CD8-positive, alpha-beta memory T cell (primary cell): ENCODE results near the gene BRIP1. TPM values are rescaled to one million over a fixed set of nuclear protein-coding genes. Genes with fewer than 3 reads are reported as not detected.
"Not testable (repeated sequence)": the region's sequence is repeated elsewhere in the genome, so short reads cannot be mapped to it uniquely, and the experiment has no call there.

Source experiments
- CTCF ChIA-PET: fragments of 350-600 bp; sonication (Branson Sonifier 250); formaldehyde crosslinking; loops from one replicate; lab custom pipeline; 2021; ENCODE audit warnings: antibody characterized with exemption; lab: Charles Lee
- POLR2A ChIA-PET: fragments of 350-600 bp; sonication (Branson Sonifier 250); formaldehyde crosslinking; loops from one replicate; lab custom pipeline; 2021; ENCODE audit warnings: antibody characterized with exemption; lab: Charles Lee
- DNase-seq, 5 donors: peaks; one replicate each; pipeline versions ENCODE4 v3.0.0 to v3.0.0-alpha.2; 2020 to 2022; ENCODE audit warnings: mixed read lengths in 1 of 5
- H3K27ac ChIP-seq: one replicate; pipeline ENCODE4 v1.7.0; 2013; ENCODE audit warnings: low read depth, mild to moderate bottlenecking, low read length, moderate library complexity
- H3K27me3 ChIP-seq: 2 replicates; pipeline ENCODE4 v1.7.0; 2013; ENCODE audit warnings: low read length, mild to moderate bottlenecking; ENCODE audit not compliant: insufficient read depth, poor library complexity, severe bottlenecking
- H3K36me3 ChIP-seq: 2 replicates; pipeline ENCODE4 v1.7.0; 2013; ENCODE audit warnings: mild to moderate bottlenecking, low read length, moderate library complexity; ENCODE audit not compliant: insufficient read depth
- H3K4me1 ChIP-seq: 2 replicates; pipeline ENCODE4 v1.7.0; 2013; ENCODE audit warnings: mild to moderate bottlenecking, low read length, moderate library complexity; ENCODE audit not compliant: insufficient read depth
- H3K4me3 ChIP-seq: 2 replicates; pipeline ENCODE4 v1.7.0; 2013; ENCODE audit warnings: mild to moderate bottlenecking, low read length
- H3K9me3 ChIP-seq: 2 replicates; pipeline ENCODE4 v1.7.0; 2013; ENCODE audit warnings: mild to moderate bottlenecking, low read length
- H3K27ac Mint-ChIP-seq, 8 donors: one replicate each; pipeline ENCODE4 v1.8.0; 2020 to 2021; ENCODE audit warnings: mixed read lengths in 8 of 8, mild to moderate bottlenecking in 6 of 8, inconsistent platforms in 3 of 8, moderate library complexity in 3 of 8
- H3K27me3 Mint-ChIP-seq, 2 donors: one replicate each; pipeline ENCODE4 v1.8.0; 2020 to 2021; ENCODE audit warnings: mixed read lengths in 2 of 2, mild to moderate bottlenecking in 1 of 2, moderate library complexity in 1 of 2
- H3K36me3 Mint-ChIP-seq, 3 donors: one replicate each; pipeline ENCODE4 v1.8.0; 2020 to 2021; ENCODE audit warnings: mixed read lengths in 3 of 3, inconsistent platforms in 1 of 3, mild to moderate bottlenecking in 1 of 3
- H3K4me1 Mint-ChIP-seq, 3 donors: one replicate each; pipeline ENCODE4 v1.8.0; 2020 to 2021; ENCODE audit warnings: mixed read lengths in 3 of 3, inconsistent platforms in 1 of 3, mild to moderate bottlenecking in 1 of 3
- H3K4me3 Mint-ChIP-seq, 7 donors: one replicate each; pipeline ENCODE4 v1.8.0; 2020 to 2021; ENCODE audit warnings: mixed read lengths in 7 of 7, mild to moderate bottlenecking in 6 of 7, moderate library complexity in 4 of 7, inconsistent platforms in 2 of 7
- H3K9me3 Mint-ChIP-seq, 5 donors: one replicate each; pipeline ENCODE4 v1.8.0; 2020 to 2022; ENCODE audit warnings: mixed read lengths in 5 of 5, mild to moderate bottlenecking in 3 of 5, moderate library complexity in 2 of 5, inconsistent platforms in 1 of 5
- polyA plus RNA-seq: library from polyadenylated mRNA; unstranded; fragments of 300-500 nt; fragmentation: Illumina TruSeq; gene quantifications from one replicate; pipeline ENCODE4 v1.2.3, GENCODE V29; 2021
- total RNA-seq, 2 experiments: library from RNA; stranded (reverse); gene quantifications; one replicate each; pipeline ENCODE4 v1.2.3, GENCODE V29; 2021

BRIP1 gene
- total and polyA plus RNA-seq, 3 experiments from 2014 or later = 0.86 to 11.7 (median 11.3) TPM

DNA sequence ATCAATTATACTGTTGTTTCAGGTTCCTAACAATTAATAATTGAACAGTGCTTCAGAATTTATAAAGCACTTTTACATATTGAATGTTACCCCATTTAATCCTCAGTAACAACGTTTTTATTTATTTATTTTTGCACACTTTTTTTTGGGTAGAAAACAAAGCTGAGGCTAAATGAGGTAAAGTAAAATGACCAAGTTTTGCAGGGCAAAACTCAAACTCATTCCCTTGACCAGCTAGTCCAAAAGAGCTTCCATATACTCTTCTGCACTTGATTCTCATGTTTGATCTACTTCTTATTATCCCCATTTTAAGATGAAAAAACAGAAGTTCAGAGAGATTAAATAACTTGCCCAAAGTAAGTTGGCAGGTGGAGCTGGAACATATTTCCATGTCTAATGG is 191.2 kb downstream of the BRIP1 start:
- no peak overlapping the region for H3K4me3 Mint-ChIP-seq
- ChIA-PET CTCF (no interaction called here), POLR2A (no interaction called here)
- DNase-seq = no peak
- H3K36me3 ChIP-seq = no peaks in the 10 kb centered on the region
- H3K27ac Mint-ChIP-seq = no peak overlapping the region
- H3K27me3 Mint-ChIP-seq = peaks cover 2 to 12% of the 10 kb centered on the region in 2 donors
- no peak overlapping the region for H3K27ac ChIP-seq
- no peak overlapping the region for H3K4me3 ChIP-seq
- H3K9me3 Mint-ChIP-seq = peaks cover 0 to 3% (median 0%) of the 10 kb centered on the region in 5 donors
- H3K4me1 ChIP-seq = no peaks in the 10 kb centered on the region
- no peaks in the 10 kb centered on the region for H3K27me3 ChIP-seq
- no peaks in the 10 kb centered on the region for H3K9me3 ChIP-seq
- H3K4me1 Mint-ChIP-seq = no peaks in the 10 kb centered on the region
- no peaks in the 10 kb centered on the region for H3K36me3 Mint-ChIP-seq

DNA sequence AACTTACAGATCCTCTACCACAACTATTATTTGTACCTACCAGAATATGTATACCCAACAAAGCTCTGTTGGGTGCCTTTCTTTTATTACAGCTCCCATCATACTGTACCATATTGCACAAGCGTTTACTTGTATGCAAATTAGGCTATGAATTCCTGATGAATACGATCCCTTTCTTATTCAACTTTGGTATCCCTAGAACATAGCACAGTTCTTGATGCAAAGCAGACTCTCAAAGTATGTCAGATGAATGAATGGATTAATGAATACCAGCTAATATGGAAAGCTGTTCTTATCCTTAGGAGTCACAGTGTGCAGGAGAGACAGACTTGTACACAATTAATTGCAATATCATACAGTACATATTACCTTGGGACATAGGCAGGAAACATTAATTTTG is 192.6 kb downstream of the BRIP1 start:
- Mint-ChIP-seq H3K27ac (no peak overlapping the region), H3K4me3 (no peak overlapping the region), H3K27me3 (peaks cover 7 to 19% of the 10 kb centered on the region in 2 donors), H3K4me1 (no peaks in the 10 kb centered on the region), H3K9me3 (peaks cover 0 to 2% (median 0%) of the 10 kb centered on the region in 5 donors), H3K36me3 (no peaks in the 10 kb centered on the region)
- H3K27me3 ChIP-seq = no peaks in the 10 kb centered on the region
- H3K27ac ChIP-seq = no peak overlapping the region
- POLR2A ChIA-PET = no interaction called here
- CTCF ChIA-PET = no interaction called here
- DNase-seq = no peak
- no peak overlapping the region for H3K4me3 ChIP-seq
- no peaks in the 10 kb centered on the region for H3K4me1 ChIP-seq
- no peaks in the 10 kb centered on the region for H3K9me3 ChIP-seq
- H3K36me3 ChIP-seq = no peaks in the 10 kb centered on the region

DNA sequence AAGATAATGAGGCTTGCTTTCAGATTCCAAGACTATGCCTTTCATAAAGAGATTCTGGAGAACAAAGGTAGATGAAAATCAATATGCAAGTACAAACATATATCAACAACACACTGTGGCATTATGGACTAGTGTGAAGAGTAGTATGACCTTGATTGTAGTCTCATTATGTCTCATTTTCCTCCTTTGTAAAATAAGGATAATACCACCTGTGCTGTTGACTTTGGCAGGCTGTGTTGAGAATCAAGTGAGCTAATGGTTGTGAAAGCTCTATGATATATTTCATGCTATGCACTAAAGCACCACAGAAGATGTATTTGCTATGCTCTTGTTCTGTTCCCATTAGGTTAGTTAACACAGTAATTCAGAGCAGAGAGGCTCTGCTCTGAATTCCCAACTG is 193.8 kb downstream of the BRIP1 start:
- H3K4me1 Mint-ChIP-seq = no peaks in the 10 kb centered on the region
- H3K27ac ChIP-seq = no peak overlapping the region
- DNase-seq = no peak
- no peaks in the 10 kb centered on the region for H3K4me1 ChIP-seq
- H3K9me3 Mint-ChIP-seq = peaks cover 0 to 2% (median 0%) of the 10 kb centered on the region in 5 donors
- ChIA-PET POLR2A (no interaction called here), CTCF (no interaction called here)
- no peaks in the 10 kb centered on the region for H3K36me3 ChIP-seq
- H3K27me3 ChIP-seq = no peaks in the 10 kb centered on the region
- H3K9me3 ChIP-seq = no peaks in the 10 kb centered on the region
- no peak overlapping the region for H3K4me3 ChIP-seq
- peaks cover 10 to 31% of the 10 kb centered on the region in 2 donors for H3K27me3 Mint-ChIP-seq
- H3K27ac Mint-ChIP-seq = no peak overlapping the region
- no peak overlapping the region for H3K4me3 Mint-ChIP-seq
- no peaks in the 10 kb centered on the region for H3K36me3 Mint-ChIP-seq

- no peak overlapping the region for H3K27ac ChIP-seq
- ChIA-PET CTCF (no interaction called here), POLR2A (no interaction called here)
- Mint-ChIP-seq H3K9me3 (peaks cover 0 to 3% (median 0%) of the 10 kb centered on the region in 5 donors), H3K4me1 (no peaks in the 10 kb centered on the region), H3K27ac (no peak overlapping the region), H3K4me3 (no peak overlapping the region), H3K36me3 (no peaks in the 10 kb centered on the region), H3K27me3 (peaks cover 12 to 33% of the 10 kb centered on the region in 2 donors)
- H3K4me1 ChIP-seq = no peaks in the 10 kb centered on the region
- no peak overlapping the region for H3K4me3 ChIP-seq
- H3K36me3 ChIP-seq = no peaks in the 10 kb centered on the region
- H3K27me3 ChIP-seq = no peaks in the 10 kb centered on the region
- no peaks in the 10 kb centered on the region for H3K9me3 ChIP-seq
- no peak for DNase-seq
Measured at GRCh38 chr17:61668486-61668885, 194.8 kb downstream of the BRIP1 start.

GRCh38 chr17:61666406-61667088 is 196.8 kb downstream of the BRIP1 start:
- H3K4me3 ChIP-seq, H3K36me3 ChIP-seq, H3K27ac ChIP-seq, H3K27me3 ChIP-seq, DNase-seq, H3K4me1 Mint-ChIP-seq, H3K4me3 Mint-ChIP-seq, H3K9me3 ChIP-seq, POLR2A ChIA-PET, H3K9me3 Mint-ChIP-seq, H3K36me3 Mint-ChIP-seq, CTCF ChIA-PET, H3K27ac Mint-ChIP-seq, H3K4me1 ChIP-seq: not testable (repeated sequence)
- peaks cover 12 to 49% of the 10 kb centered on the region in 2 donors for H3K27me3 Mint-ChIP-seq

GRCh38 chr17:61663310-61663709 is 200.0 kb downstream of the BRIP1 start:
- Mint-ChIP-seq H3K9me3 (peaks cover 0 to 3% (median 0%) of the 10 kb centered on the region in 5 donors), H3K4me3 (no peak overlapping the region), H3K27ac (no peak overlapping the region), H3K36me3 (no peaks in the 10 kb centered on the region), H3K27me3 (peaks cover 11 to 46% of the 10 kb centered on the region in 2 donors), H3K4me1 (no peaks in the 10 kb centered on the region)
- Histone ChIP-seq H3K4me3 (no peak overlapping the region), H3K9me3 (no peaks in the 10 kb centered on the region), H3K4me1 (no peaks in the 10 kb centered on the region), H3K27me3 (no peaks in the 10 kb centered on the region), H3K36me3 (no peaks in the 10 kb centered on the region), H3K27ac (no peak overlapping the region)
- CTCF ChIA-PET = no interaction called here
- POLR2A ChIA-PET = no interaction called here
- DNase-seq = no peak

GRCh38 chr17:61662741-61663140 is 200.6 kb downstream of the BRIP1 start:
- no peaks in the 10 kb centered on the region for H3K36me3 Mint-ChIP-seq
- H3K9me3 Mint-ChIP-seq = peaks cover 0 to 3% (median 0%) of the 10 kb centered on the region in 5 donors
- Histone ChIP-seq H3K4me3 (no peak overlapping the region), H3K4me1 (no peaks in the 10 kb centered on the region), H3K9me3 (no peaks in the 10 kb centered on the region), H3K27ac (no peak overlapping the region), H3K27me3 (no peaks in the 10 kb centered on the region), H3K36me3 (no peaks in the 10 kb centered on the region)
- H3K27ac Mint-ChIP-seq = no peak overlapping the region
- no peaks in the 10 kb centered on the region for H3K4me1 Mint-ChIP-seq
- no peak for DNase-seq
- no peak overlapping the region for H3K4me3 Mint-ChIP-seq
- H3K27me3 Mint-ChIP-seq = peaks cover 11 to 46% of the 10 kb centered on the region in 2 donors
- POLR2A ChIA-PET = no interaction called here
- CTCF ChIA-PET = no interaction called here

DNA sequence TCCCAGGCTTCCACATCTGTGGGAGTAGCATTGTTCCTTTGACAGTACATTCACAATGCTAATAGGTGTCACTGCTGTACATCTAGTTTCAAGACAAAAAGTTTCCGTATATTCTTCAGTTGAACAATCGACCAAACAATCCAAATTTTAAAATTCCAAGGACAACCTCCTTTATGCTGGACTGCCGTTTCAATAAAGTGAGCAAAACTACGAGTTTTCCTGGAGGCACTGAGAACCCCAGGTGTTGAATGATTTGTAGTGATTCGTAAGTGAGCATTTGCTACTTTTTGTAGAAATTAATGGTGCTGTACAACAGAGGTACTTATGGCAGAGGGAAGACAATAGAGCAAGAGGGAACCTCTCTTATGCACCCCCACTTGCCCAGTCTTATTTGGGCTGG is 201.1 kb downstream of the BRIP1 start:
- no peak overlapping the region for H3K4me3 Mint-ChIP-seq
- Histone ChIP-seq H3K9me3 (no peaks in the 10 kb centered on the region), H3K4me3 (no peak overlapping the region), H3K27ac (no peak overlapping the region), H3K27me3 (no peaks in the 10 kb centered on the region), H3K4me1 (no peaks in the 10 kb centered on the region), H3K36me3 (no peaks in the 10 kb centered on the region)
- no peak for DNase-seq
- POLR2A ChIA-PET = no interaction called here
- H3K9me3 Mint-ChIP-seq = peaks cover 0 to 3% (median 0%) of the 10 kb centered on the region in 5 donors
- CTCF ChIA-PET = no interaction called here
- peaks cover 11 to 46% of the 10 kb centered on the region in 2 donors for H3K27me3 Mint-ChIP-seq
- H3K36me3 Mint-ChIP-seq = no peaks in the 10 kb centered on the region
- no peaks in the 10 kb centered on the region for H3K4me1 Mint-ChIP-seq
- no peak overlapping the region for H3K27ac Mint-ChIP-seq
